ENCODE data around the gene RGS2. TPM values are rescaled to one million over a fixed set of nuclear protein-coding genes. Genes with fewer than 3 reads are reported as not detected.

RGS2 gene, protein sequence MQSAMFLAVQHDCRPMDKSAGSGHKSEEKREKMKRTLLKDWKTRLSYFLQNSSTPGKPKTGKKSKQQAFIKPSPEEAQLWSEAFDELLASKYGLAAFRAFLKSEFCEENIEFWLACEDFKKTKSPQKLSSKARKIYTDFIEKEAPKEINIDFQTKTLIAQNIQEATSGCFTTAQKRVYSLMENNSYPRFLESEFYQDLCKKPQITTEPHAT
- total RNA-seq: 67.5 TPM

GRCh38 chr1:192808518-192809306, at the start of gene RGS2:
Gene RGS2 (plus strand): TSS chr1:192809039. CDS start chr1:192809072, 33 bp downstream.

Other genes with a start within 250 kb of the RGS2 start
- gene RGS1, start 233.3 kb upstream of the RGS2 start, total RNA-seq: 26.9 TPM
- gene RGS13, start 172.9 kb upstream of the RGS2 start, total RNA-seq: not detected